ENCODE measurements around the gene NUP42.

- TF ChIP-seq YY1 (IDR thresholded peaks at IDR 0.05; ENCODE audit: insufficient read depth, insufficient read length) (no peak), ZNF274 (IDR thresholded peaks at IDR 0.05; ENCODE audit: low read depth, low read length) (no peak), SUZ12 (IDR thresholded peaks at IDR 0.05; ENCODE audit: extremely low read depth, insufficient read depth, insufficient read length) (no peak)
These were observed 16.5 kb upstream of the NUP42 start for GRCh38 chr7:23165316-23165715.

All from NT2/D1 (cell line).